GM21360 (cell line): ENCODE results near the gene PLA2G1B.

ENCODE experiments used
- ATAC-seq: cut with Tn5 transposase; IDR thresholded peaks from one replicate; pipeline ENCODE4 v1.9.1; 2021; ENCODE audit warnings: mild to moderate bottlenecking, moderate library complexity; ENCODE audit not compliant: unreplicated experiment

Gene PLA2G1B

GRCh38 chr12:120327593-120327992 is at the start of gene PLA2G1B:
Gene PLA2G1B, minus strand, starts transcription at chr12:120327779. Its CDS starts 26 bp downstream, at chr12:120327753.
- ATAC-seq, result no peak

GRCh38 chr12:120376934-120377572 is 49.5 kb upstream of the PLA2G1B start:
- ATAC-seq, result no peak

- no peak for ATAC-seq
Measured at GRCh38 chr12:120376416-120376815, 48.8 kb upstream of the PLA2G1B start.

- no peak for ATAC-seq
Measured at GRCh38 chr12:120376009-120376408, 48.4 kb upstream of the PLA2G1B start.

- no peak for ATAC-seq
Measured at GRCh38 chr12:120373683-120374082, 46.1 kb upstream of the PLA2G1B start.

GRCh38 chr12:120370343-120371243 is 43.0 kb upstream of the PLA2G1B start:
- ATAC-seq, result no peak

- ATAC-seq, result no peak
Measured at GRCh38 chr12:120369603-120370342, 42.2 kb upstream of the PLA2G1B start.

- no peak for ATAC-seq
Measured at GRCh38 chr12:120368789-120369602, 41.4 kb upstream of the PLA2G1B start, which contains the start of gene MSI1. Gene MSI1, minus strand, starts transcription at chr12:120369164. Its CDS starts 73 bp downstream, at chr12:120369091.

GRCh38 chr12:120367924-120368788 is 40.6 kb upstream of the PLA2G1B start:
- no peak for ATAC-seq

GRCh38 chr12:120367233-120367923 is 39.8 kb upstream of the PLA2G1B start:
- no peak for ATAC-seq

- ATAC-seq, result no peak
Measured at GRCh38 chr12:120366845-120367232, 39.3 kb upstream of the PLA2G1B start.

- ATAC-seq, result no peak
Measured at GRCh38 chr12:120366341-120366705, 38.7 kb upstream of the PLA2G1B start.

- no peak for ATAC-seq
Measured at GRCh38 chr12:120365675-120366340, 38.2 kb upstream of the PLA2G1B start.

- no peak for ATAC-seq
Measured at GRCh38 chr12:120364487-120364886, 36.9 kb upstream of the PLA2G1B start.

GRCh38 chr12:120363274-120363855 is 35.8 kb upstream of the PLA2G1B start:
- ATAC-seq, result no peak

GRCh38 chr12:120362516-120363273 is 35.1 kb upstream of the PLA2G1B start:
- ATAC-seq, result no peak

GRCh38 chr12:120361506-120362208 is 34.1 kb upstream of the PLA2G1B start:
- no peak for ATAC-seq
